K562 (cell line): ENCODE measurements around the gene TM4SF20. TPM values are rescaled to one million over a fixed set of nuclear protein-coding genes. Genes with fewer than 3 reads are reported as not detected.

ENCODE experiments used
- ATAC-seq: fragments of 200-7000 bp; cut with Tn5 transposase; 3 replicates; pipeline ENCODE4 v1.9.1; 2020; ENCODE audit warnings: moderate library complexity
- BruUV-seq: library from RNA; stranded (reverse); fragments of 400-500 nt; replicated peaks from 2 replicates; lab custom pipeline; 2021; lab: Mats Ljungman, UMichigan
- CTCF ChIA-PET: fragments of 300-600 bp; formaldehyde crosslinking; extraction: SDS; loops from one replicate; lab custom pipeline; 2021; ENCODE audit warnings: low intra/inter-chr PET ratio; lab: Yijun Ruan, JAX
- POLR2A ChIA-PET: fragments of 300-600, 350-650 bp; sonication (Branson Sonifier 250); formaldehyde crosslinking; extraction: SDS; loops from one replicate; lab custom pipeline; 2021; ENCODE audit warnings: antibody characterized with exemption, inconsistent platforms; lab: Yijun Ruan, JAX
- DNase-seq, 4 experiments: peaks; one replicate each; pipeline versions ENCODE4 v3.0.0 to v3.0.0-alpha.2; 2011 to 2018; ENCODE audit warnings: low spot score in 3 of 4, mixed read lengths in 3 of 4; ENCODE audit errors: extremely low read depth in 1 of 4
- FAIRE-seq: peaks from 2 replicates; lab custom pipeline; 2011; peaks lifted over from hg19 to GRCh38; lab: Jason Lieb, UNC
- H2AFZ ChIP-seq: 2 replicates; pipeline ENCODE4 v1.6.0; 2011; ENCODE audit warnings: low read depth, low read length, control low read depth, inconsistent platforms
- H3K27ac ChIP-seq: fragments of 200-600 bp; 3 replicates; pipeline ENCODE4 v1.8.0; 2011; ENCODE audit warnings: low read depth, mild to moderate bottlenecking, control low read depth, inconsistent platforms, low read length, moderate library complexity, mixed read lengths; ENCODE audit errors: extremely low read depth
- H3K27me3 ChIP-seq, 2 experiments: fragments of 300-600 bp in 1 of 2; 2 replicates in 1 of 2; 3 replicates in 1 of 2; pipeline versions ENCODE4 v1.6.0 to v1.8.0; 2011; ENCODE audit warnings: inconsistent platforms in 2 of 2, low read length in 2 of 2, mild to moderate bottlenecking in 1 of 2, mixed read lengths in 1 of 2, moderate library complexity in 1 of 2; ENCODE audit not compliant: control insufficient read depth in 2 of 2, insufficient read depth in 2 of 2
- H3K36me3 ChIP-seq: fragments of 300-600 bp; 3 replicates; pipeline ENCODE4 v1.8.0; 2011; ENCODE audit warnings: mild to moderate bottlenecking, low read length, inconsistent platforms; ENCODE audit not compliant: control insufficient read depth, insufficient read depth
- H3K4me1 ChIP-seq, 2 experiments: fragments of 200-600 bp in 1 of 2; replicated peaks in 1 of 2; 2 replicates in 1 of 2; 3 replicates in 1 of 2; pipeline versions ENCODE4 v1.5.1 to v1.8.0; 2011; ENCODE audit warnings: inconsistent platforms in 2 of 2, low read length in 2 of 2, mild to moderate bottlenecking in 1 of 2, mixed read lengths in 1 of 2, moderate library complexity in 1 of 2; ENCODE audit not compliant: control insufficient read depth in 2 of 2, insufficient read depth in 2 of 2
- H3K4me2 ChIP-seq: 2 replicates; pipeline ENCODE4 v1.6.1; 2011; ENCODE audit warnings: low read length, control low read depth, inconsistent platforms, mixed read lengths; ENCODE audit not compliant: insufficient read depth
- H3K4me3 ChIP-seq: fragments of 200-600 bp; sonication (generic), shearing (Covaris generic); 2 replicates; pipeline ENCODE4 v1.5.1; 2016; ENCODE audit warnings: control low read depth, inconsistent platforms
- H3K79me2 ChIP-seq: fragments of 200-600 bp; 3 replicates; pipeline ENCODE4 v1.8.0; 2011; ENCODE audit warnings: low read length, inconsistent platforms; ENCODE audit not compliant: control insufficient read depth, insufficient read depth
- H3K9ac ChIP-seq, 2 experiments: 2 replicates each; pipeline versions ENCODE4 v1.6.0 to v1.6.1; 2011; ENCODE audit warnings: low read depth in 2 of 2, low read length in 2 of 2, control low read depth in 1 of 2, inconsistent platforms in 1 of 2, mild to moderate bottlenecking in 1 of 2, mixed read lengths in 1 of 2; ENCODE audit not compliant: insufficient read depth in 1 of 2
- H3K9me1 ChIP-seq: one replicate; pipeline ENCODE4 v1.6.0; 2011; ENCODE audit warnings: inconsistent platforms, mild to moderate bottlenecking, low read length, moderate library complexity; ENCODE audit not compliant: control insufficient read depth, insufficient read depth
- H3K9me3 ChIP-seq: replicated peaks from 2 replicates; pipeline ENCODE4 v1.5.1; 2011; ENCODE audit warnings: low read depth, low read length, inconsistent platforms; ENCODE audit not compliant: control insufficient read depth, insufficient read depth
- H4K20me1 ChIP-seq: replicated peaks from 2 replicates; pipeline ENCODE4 v1.6.1; 2011; ENCODE audit warnings: low read length, inconsistent platforms, mixed read lengths; ENCODE audit not compliant: control insufficient read depth, insufficient read depth
- KLF6 ChIP-seq: fragments of 250-450 bp; sonication (Bioruptor Pico); IDR thresholded peaks from 2 replicates; pipeline ENCODE4 v1.4.0; 2020; ENCODE audit warnings: mild to moderate bottlenecking, moderate library complexity, borderline replicate concordance
- TCF3 ChIP-seq: sonication (generic); formaldehyde crosslinking; IDR thresholded peaks from 2 replicates; pipeline ENCODE4 v1.4.0; 2020; ENCODE audit warnings: mild to moderate bottlenecking, missing genetic modification reagents
- ZC3H8 ChIP-seq: fragments of 450-650 bp; IDR thresholded peaks from 2 replicates; pipeline ENCODE4 v1.6.1; 2017
- WGBS: fragments of 100-300 bp; shearing (Covaris generic); methylation state at CpG from one replicate; pipeline ENCODE4 v1.1.6; 2016; ENCODE audit warnings: low coverage, mixed read lengths; ENCODE audit not compliant: insufficient coverage; ENCODE audit errors: missing lambda C conversion rate; 5-methylcytosine and 5-hydroxymethylcytosine counted together
- in situ Hi-C: fragments of 300-500 bp; cut with MboI; formaldehyde crosslinking; loops from 4 replicates; pipeline ENCODE4 v1.15.0; 2018; ENCODE audit warnings: inconsistent platforms, mixed read lengths
- intact Hi-C: fragments of 100-400 bp; cut with micrococcal nuclease; formaldehyde crosslinking; loops from 2 replicates; pipeline ENCODE4 v1.14.2; 2022
- polyA plus RNA-seq, 8 experiments: library from polyadenylated mRNA; depleted of rRNA in 4 of 8; stranded (reverse) in 5 of 8; unstranded in 3 of 8; fragments of >200 nt; fragmentation: Nextera tagmentation in 2 of 8; fragmentation: Illumina TruSeq in 1 of 8; extraction: Ambion mirVana in 2 of 8; extraction: Trizol in 1 of 8; gene quantifications; 2 replicates each; pipeline versions ENCODE4 v1.2.1 to v1.2.3, GENCODE V29; 2011 to 2014; ENCODE audit warnings: inconsistent platforms in 1 of 8, missing spikeins in 1 of 8
- total RNA-seq, 7 experiments: library from RNA; depleted of rRNA in 6 of 7; stranded (reverse); fragments of >200 nt in 6 of 7; fragmentation: Illumina TruSeq in 2 of 7; extraction: Trizol in 2 of 7; gene quantifications; 2 replicates each; pipeline versions ENCODE4 v1.2.1 to v1.2.3, GENCODE V29; 2011 to 2021; ENCODE audit warnings: low replicate concordance in 1 of 7
- TF ChIP-seq, protein P1 (sequence below): fragments of 450-650 bp; IDR thresholded peaks from 2 replicates; pipeline ENCODE4 v1.6.1; 2017; ENCODE audit warnings: antibody characterized with exemption

Gene TM4SF20
- total and polyA plus RNA-seq, 9 of the 15 experiments (the other 6 are each of a cell fraction or from before 2014, with no cell fraction given), result not detected

DNA sequence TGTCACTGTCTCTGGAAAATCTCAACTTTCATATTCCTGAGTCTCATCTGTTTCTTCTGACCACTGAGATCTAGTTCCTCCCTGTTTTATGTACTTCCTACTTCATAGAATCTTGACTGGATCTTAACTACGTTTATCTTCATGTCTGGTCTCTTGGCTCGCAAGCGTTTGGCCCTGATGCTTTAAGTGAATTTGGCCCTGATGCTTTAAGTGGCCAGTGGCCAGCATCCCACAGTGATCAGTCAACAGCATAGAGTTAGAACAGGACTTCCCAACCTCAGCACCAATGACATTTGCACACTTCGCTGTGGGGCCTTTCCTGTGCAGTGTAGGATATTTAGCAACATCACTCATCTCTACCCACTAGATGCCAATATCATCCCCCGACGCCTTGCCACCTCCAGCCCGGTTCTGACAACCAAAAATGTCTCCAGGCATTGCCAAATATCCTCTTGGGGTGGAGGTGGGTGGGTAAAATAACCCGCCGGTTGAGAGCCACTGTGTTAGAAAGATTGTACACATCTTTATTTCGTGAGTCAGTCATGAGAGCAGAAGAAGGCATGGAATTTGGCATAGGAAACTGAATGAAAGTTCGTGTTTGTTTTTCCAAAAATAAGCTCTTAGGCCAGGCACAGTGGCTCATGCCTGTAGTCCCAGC, 12.2 kb downstream of the TM4SF20 start:
- CTCF ChIA-PET, result no interaction called here
- POLR2A ChIA-PET, result no interaction called here

More for the DNA sequence above, 12.2 kb downstream of the TM4SF20 start:
- no peaks in the 10 kb centered on the region for H3K9me3 ChIP-seq
- no peak for DNase-seq
- no peak for ATAC-seq
- no peak overlapping the region for H3K4me2 ChIP-seq
- no peaks in the 10 kb centered on the region for H3K79me2 ChIP-seq
- intact Hi-C loops (no loop called here), in situ Hi-C loops (no loop called here)
- no peak for FAIRE-seq
- H4K20me1 ChIP-seq, result no peaks in the 10 kb centered on the region
- H3K27ac ChIP-seq, result no peak overlapping the region
- no peak overlapping the region for H3K9ac ChIP-seq
- 11% methylated on average over 10 of the region's 11 CpGs for WGBS
- BruUV-seq, result no TSS peak
- no peaks in the 10 kb centered on the region; a peak in 1 of 5 replicates for H3K27me3 ChIP-seq
- no peak overlapping the region for H3K4me3 ChIP-seq
- H3K9me1 ChIP-seq, result no peaks in the 10 kb centered on the region
- no peaks in the 10 kb centered on the region for H3K36me3 ChIP-seq
- TF ChIP-seq ZC3H8, result no peak
- no peak for TF ChIP-seq KLF6 (CRISPR knock-in tag)
- TF ChIP-seq, protein P1, sequence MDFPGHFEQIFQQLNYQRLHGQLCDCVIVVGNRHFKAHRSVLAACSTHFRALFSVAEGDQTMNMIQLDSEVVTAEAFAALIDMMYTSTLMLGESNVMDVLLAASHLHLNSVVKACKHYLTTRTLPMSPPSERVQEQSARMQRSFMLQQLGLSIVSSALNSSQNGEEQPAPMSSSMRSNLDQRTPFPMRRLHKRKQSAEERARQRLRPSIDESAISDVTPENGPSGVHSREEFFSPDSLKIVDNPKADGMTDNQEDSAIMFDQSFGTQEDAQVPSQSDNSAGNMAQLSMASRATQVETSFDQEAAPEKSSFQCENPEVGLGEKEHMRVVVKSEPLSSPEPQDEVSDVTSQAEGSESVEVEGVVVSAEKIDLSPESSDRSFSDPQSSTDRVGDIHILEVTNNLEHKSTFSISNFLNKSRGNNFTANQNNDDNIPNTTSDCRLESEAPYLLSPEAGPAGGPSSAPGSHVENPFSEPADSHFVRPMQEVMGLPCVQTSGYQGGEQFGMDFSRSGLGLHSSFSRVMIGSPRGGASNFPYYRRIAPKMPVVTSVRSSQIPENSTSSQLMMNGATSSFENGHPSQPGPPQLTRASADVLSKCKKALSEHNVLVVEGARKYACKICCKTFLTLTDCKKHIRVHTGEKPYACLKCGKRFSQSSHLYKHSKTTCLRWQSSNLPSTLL, result no peak
- no peak for TF ChIP-seq TCF3 (CRISPR knock-in tag)
- no peaks in the 10 kb centered on the region; a peak in 1 of 5 replicates for H3K4me1 ChIP-seq
- no peak overlapping the region for H2AFZ ChIP-seq
